Occipital lobe (tissue), 2 donors: ENCODE data around the gene GRIP2. TPM values are rescaled to one million over a fixed set of nuclear protein-coding genes. Genes with fewer than 3 reads are reported as not detected.

ENCODE experiments used
- DNase-seq: peaks from one replicate; lab custom pipeline; 2025; lab: John Stamatoyannopoulos, UW
- total RNA-seq: library from RNA; depleted of rRNA; stranded (reverse); fragments of >200 nt; gene quantifications from one replicate; pipeline ENCODE4 v1.2.3, GENCODE V29; 2014

The GRIP2 gene
- total RNA-seq, 1 donor from 2014 or later = 9.7 TPM

DNA sequence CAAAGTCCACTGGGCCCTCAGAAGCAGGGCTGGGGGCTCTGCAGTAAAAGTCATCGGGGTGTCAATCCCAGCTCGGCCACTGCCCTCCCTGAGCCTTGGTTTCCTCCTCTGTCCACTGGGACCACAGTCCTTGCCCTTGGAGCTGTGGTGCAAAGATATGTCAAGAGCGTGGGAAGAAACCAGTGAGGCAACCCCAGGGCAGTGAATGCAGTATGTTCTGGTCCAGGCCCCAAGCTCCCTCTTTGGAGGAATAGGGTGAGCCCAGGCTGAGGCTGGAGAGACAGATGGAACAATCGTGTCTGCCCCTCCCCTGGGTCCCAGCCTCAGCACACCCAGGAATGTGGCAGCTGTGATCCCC, 779 bp downstream of the GRIP2 start:
- no peak for DNase-seq

DNA sequence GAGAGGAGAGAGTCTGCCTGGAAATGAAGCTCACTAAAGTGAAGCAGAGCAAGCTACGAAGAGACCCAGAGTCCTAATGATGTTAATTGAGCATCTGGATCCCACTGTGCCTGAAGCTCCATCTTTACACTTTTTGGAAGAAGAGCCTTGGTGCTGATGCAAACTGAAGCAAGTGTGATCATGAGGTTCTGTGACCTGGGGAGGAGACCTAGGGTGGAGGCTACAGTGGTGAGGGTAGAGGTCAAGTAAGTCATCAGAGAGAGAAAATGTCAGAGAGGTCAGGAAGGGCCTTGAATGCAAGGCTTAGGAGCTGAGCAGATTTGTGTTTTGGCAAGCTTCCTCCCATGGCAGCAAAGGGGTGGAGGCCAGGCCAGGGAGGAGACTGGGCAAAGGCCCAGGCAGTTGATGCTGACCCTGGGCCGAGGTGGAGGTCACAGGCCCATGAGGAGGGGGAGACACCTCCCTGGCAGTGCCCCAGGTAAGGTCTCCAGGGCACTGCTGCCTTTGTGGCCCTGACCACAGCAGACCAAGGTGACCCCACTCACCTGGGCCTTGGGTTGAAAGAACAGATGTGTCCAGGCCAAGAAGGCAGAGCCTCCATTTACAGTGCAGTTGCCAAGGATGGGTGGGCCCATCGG, 1.6 kb downstream of the GRIP2 start:
- DNase-seq = no peak

DNA sequence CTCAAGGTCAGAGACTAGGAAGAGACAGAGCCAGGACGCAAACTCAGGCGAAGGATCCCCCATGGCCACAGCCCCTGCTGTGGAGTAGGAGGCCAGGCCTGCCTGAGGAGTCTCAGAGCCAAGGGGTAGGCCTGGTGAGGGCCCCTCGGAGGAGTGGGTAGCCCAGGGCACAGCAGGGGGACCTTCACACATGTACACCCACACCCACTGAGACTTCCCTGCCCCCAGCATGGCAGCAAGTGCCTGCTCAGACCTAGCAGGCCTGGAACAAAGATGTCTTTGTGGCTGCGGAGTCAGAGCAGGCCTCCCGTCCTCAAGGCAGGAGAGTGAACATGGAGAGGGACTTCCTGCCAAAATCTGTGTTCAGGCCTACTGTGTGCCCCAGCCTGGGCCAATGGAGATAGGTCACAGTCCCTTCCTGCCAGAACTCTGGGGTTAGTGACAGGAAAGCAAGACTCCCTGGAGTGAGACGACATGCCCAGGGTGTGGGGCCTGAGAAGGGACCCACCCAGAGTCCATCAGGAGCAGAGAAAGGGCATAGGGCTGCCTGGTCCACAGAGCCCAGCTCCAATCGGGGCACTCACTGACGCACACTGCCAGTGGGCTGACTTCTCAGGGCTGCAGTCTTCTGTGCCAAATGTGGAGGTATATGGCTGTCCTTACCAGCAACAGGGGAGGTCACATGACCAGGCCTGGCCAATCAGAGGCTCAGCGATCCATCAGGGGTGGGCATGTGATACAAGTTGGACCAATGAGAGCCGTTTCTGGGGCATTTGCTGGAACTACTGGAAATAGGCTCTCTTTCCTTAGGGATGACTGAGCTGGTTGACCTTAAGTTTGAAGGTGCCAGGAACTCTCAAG, 2.3 kb downstream of the GRIP2 start:
- no peak for DNase-seq

DNA sequence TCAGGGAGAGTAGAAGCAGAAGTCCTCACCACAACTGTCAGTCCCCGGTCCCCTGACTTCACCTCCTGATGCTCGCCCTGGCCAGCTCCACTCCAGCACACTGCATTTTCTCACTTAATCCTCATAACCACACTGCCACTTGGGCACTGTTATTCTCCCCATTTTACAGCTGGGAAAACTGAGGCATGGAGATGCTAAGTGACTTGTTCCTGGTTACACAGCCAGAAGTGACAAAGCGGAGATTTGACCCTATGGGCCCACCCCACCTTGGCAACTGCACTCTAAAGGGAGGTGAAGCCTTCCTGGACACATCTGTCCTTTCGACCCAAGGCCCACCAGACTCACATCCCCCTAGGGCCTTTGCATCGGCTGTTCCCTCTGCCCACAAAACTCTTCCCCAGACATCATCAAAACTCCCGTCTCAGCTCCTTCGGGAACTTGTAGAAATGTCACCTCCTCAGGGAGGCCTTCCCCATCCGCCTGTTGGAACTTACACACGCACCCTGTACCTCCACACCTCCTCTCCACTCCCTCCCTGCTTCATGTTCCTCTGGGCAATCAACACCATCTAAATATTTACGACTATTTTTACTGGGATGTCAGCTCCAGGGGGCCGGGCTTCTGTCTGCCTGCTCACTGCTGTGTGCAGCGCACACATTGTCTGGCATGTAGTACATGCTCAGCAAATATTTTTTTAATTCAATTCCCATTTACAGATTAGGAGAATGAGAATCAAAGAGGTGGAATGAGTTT, 3.1 kb downstream of the GRIP2 start:
- DNase-seq = no peak

DNA sequence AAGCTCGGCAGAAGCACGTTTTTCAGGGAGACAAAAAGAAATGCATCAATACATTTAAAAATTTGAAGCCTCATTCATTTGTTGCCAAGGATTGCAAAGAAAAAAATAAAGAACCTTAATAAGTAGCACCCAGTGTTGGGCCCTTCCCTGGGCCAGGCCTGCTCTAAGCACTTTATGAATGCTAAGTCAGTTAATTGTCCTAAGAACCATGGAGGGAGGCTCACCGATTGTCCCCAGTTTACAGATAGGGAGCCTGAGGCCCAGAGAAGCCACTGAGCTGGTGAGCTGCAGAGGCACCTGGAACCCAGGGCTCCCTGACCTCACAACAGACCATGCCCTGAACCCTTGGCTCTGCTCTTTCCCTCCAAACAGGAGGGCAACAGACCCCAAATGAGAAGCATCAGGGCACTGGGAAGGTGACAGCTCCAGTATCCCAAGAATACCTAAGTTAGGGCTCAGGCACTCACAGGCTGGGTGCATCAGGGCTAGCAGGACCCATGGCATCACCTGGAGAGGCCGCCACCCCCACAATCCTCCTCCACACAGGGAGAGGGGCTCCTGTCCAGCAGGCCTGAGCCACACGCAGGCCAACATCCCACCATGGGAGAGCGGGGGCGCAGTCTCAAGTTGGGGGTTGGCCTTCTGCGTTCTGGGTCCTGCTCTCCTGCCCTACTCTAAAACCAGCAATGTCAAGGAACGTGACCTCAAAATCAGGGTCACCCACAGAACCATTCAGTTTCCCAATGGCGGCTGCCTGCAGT, 3.9 kb downstream of the GRIP2 start:
- DNase-seq = no peak

DNA sequence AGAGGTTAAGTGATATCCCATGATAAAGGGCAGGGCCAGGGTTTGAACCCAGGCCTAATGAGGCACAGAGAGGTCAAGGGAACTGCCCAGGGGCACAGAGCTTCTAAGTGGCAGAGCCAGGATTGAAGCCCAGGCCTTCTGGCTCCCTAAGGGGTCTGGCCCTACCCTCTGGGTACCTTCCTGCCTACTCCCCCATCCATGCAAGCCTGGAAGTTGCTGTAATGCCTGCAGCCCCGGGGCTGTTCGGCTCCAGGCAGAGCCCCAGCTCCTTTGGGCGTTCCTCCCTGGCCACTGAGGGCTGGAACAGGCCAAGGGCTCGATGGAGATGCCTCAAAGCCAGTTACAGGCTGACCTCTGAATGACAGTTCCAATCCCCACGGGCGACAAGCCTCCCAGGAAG, 4.5 kb downstream of the GRIP2 start:
- no peak for DNase-seq

DNA sequence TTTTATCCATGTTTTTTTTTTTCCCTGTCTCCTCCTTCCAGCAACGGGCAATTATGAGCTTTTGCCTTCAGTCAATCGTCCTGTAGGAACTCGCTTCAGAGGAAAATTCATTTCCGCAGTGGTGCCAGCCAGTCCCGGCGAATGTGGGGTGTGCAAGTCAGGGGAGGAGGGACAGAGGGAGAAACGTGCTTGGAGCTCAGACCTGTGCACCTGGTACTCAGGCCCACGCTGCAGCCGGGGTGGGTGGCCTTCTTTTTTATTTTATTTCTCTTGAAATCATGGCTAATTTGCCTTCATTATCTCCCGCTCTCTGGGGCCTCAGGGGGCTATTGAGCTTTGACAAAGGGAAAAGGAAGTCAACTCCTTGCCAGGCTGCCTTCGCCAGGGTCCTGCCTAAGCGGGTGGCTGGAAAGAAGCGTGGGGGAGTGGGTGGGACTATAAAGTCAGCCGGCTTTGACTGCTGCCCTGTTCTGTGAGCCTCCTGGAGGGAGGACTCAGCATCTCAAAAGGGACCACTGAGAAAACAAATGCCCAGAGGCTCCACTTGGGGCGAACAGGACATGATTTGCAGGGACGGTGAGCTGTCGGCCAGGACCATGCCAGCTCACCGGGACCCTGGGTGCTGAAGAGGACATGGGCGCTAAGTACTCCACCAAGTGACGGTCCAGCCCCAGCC, 5.5 kb downstream of the GRIP2 start:
- DNase-seq = no peak

DNA sequence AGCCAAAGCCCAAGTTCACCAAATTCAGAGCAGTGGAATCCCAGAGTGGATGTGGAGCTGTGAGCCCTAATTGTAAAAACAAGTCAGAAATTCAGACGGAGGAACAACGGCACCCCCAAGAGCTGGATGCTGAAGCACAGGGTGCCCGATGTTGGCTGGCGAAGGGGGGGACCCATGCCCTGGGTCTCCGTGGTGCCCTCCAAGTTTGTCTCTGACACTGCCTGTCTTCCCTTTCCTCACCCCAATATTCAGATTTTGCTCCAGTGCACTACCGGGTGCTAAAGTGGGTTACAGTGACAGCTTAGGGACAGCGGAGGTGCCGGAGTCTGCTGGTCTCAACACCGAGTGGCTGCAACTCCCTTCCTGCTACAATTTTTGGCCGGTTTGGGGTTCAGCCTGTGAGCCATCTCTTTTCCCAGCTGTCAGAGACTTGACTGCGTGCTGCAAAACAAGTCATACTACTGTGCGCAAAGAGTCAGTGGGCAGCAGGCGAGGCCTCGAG, 6.6 kb downstream of the GRIP2 start:
- DNase-seq = no peak

DNA sequence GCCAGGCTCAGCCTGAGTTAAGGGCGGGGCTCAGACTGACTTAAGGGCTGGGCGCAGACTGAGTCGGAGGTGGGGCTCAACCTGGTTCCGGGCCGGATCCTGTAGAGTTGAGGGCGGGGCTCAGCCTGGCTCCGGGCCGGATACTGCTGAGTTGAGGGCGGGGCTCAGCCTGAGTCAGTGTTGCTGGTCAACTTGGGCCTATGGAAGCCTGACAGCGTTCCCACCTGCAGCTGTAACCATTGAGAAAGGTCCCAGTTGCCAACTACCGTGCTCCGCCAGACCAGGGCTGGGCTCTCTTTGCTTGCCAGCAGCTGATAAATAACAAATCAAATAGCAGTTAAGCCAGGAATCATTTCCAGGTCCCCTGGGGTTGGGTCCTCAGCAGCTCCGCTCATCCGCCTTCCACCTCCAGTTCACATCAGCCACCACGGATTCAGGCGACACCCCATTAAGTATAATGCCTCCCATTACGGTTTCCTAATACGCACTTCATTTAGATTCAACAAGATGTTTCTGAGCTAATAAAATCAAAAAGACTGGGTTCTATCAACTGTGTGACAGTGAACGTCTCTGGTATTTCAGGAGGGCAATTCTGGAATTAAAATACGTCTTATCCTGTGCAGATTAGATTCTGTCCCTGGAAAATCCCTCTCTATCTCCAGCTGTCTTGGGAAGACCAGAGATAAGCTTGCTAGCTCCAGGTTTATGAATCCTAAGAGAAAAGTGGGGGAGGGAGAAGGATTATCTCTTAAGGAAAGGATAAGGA, 7.3 kb downstream of the GRIP2 start:
- DNase-seq = no peak

DNA sequence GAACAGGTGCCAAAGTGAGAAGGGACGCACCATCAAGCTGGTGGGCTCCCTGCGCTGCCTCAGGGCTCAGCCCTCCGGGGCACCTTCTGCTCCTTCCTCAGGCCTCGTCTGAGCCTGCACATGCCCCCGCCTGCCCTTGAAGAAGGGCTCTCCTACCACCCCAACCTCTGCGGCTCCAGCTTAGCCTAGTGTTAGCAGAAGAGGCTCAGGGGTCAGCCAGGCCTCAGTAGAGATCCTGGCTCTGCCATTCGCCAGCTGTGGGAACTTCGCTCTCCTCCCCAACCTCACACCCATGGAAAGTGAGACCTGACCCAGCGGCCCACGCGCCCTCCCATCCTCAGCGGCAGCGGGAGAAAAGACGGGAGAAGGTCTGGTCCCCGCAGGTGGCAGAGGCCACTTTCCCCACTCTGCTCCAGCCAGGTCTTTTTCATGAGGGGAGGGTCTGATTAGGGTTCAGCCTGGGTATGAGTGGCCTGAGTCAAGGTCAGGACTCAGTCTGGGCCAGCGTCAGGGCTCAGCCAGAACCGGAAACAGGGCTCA, 8.2 kb downstream of the GRIP2 start:
- DNase-seq = no peak

DNA sequence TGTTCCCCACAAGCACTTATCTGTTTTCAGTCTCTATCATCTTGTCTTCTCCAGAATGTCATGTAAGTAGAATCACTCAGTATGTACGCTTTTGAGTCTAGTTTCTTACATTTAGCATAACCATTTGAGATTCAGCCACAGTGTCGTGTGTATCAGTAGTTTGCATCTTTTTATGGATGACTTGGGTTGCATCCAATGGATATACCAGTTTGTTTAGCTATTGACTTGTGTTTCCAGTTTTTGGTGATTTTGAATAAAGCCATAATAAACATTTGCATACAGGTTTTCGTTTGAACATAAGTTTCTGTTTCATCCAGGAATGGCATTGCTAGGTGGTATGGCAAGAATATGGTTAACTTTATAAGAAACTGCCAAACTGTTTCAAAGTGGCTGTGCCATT, 12.1 kb downstream of the GRIP2 start:
- no peak for DNase-seq

DNA sequence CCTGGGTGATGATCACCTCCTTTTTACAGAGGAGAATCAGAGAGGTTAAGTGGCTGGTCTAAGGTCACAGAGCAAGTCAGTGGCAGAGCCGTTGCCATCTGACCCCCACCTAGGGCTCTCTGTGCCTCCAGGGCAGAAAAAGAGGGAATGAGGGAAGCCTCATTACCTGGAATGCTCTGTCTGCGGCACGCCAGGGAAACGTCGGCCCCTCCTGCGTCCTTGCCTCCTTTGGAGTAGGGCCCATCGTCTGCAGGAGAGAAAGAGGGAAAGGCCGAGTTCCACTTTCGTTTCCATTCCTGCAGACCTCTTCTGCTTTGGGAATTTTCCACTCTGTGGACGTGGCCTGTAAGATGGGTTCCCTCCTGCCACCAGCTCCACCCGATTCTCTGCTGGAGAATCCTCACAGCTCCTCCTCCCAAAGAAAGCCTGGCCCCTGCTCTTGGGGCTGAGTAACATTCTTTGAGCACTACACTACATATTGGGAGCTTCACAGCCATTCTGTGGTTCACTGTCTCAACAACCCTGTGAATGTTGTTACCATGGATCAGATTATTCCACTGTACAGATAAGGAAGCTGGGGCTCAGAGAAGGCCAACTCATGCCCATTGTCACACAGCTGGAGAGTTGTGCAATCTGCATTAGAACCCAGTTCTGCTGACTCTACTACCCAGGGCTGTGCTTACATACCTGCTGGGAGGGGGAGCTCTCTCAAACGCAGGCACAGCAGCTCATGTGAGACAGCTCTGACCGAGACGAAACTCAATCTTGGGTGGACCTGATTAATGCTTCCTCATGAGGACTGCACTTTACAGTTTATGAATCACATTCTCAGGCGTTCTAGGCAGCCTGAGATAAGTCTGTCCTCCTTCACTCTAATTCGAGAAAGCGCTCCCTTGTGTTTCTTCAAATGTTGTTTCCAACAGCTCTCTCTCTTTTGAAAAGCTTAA, 14.2 kb downstream of the GRIP2 start:
- no peak for DNase-seq

DNA sequence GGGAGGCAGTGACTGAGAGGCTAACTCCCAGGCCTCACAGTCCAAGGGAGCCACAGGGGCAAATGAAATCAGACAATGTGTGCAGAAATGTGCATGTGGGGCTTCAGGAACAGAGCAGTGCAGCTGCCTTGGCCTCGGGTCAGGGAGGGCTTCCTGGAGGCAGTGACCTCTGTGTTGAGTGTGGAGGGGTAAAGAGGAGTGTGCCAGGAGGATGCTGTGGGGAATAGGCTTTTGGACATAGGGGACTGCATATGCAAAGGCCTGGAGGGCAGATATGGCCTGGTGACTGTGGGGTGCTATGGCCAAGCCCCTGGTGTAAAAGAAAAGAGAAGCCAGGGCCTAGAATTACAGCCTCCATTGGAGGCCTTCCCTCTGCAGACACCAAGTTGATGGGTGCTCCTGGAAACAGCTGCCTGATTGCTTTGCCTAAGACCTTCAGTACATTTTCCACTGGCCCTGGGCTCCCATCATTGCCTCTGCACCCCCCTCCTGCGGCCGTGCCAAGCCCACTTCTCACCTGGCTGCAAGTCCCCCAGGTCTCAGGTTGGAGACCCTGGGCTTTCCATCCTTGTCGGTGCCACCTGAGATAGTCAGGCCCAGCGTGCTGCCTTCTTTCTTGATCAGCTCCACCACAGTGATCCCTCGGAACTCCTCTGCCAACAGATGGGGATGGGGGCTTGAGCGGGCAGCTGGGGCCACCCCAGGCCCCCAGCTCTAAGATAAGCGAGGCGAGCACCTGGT, 15.1 kb downstream of the GRIP2 start:
- DNase-seq = no peak

DNA sequence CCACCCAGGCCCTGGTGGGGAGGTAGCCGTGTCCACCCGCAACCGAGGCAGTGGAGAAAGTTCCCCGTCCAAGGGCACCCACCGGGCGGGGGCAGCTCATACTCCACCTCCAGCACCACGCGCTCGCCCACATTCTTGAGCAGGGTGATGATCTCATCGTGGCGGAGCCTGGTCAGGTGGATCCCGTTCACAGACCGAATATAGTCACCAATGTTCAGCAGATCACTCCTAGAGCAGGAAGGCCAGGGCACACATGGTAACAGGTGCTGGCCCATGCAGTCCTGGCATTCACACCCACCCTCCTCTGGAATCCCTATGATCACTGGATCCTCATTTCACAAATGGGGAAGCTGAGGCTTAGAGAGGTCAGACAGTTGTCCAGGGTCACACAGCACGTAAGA, 15.8 kb downstream of the GRIP2 start:
- DNase-seq = no peak

DNA sequence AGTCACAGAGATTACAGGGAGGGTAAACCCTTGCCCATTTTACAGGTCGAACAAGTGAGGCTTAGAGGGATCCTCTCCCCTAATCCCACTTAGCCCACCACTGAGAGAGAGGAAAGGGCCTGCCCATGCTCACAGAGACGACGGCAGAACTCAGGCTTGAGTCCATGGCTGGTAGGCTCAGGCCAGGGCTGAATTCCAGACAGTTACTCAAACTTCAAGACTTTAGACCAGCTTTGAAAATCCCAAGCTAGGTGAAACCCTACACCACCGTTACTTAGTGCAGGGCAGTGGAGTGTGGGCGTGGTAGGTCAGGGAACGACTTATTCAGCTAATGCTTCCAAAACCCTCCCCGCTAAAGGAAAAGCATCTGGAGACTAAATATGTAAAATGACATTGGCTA, 16.4 kb downstream of the GRIP2 start:
- DNase-seq = no peak

DNA sequence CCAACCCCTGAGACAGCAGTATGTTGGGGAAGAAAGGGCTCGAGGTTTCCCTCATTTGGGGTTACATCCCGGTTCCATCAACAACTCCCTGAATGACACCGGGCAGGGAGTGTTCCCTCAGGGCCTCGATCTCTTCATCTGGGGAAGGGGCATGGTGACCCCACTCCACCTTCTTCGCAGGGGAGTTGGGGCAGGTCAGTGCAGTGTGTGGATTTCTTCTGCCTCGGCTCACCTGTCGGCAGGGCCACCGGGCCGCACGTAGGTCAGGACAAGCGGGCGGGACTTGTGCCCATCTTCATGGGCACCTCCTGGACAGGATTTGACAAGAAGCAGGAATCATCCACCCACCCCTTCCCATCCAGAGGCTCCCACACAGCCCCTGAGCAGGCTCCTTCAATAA, 17.4 kb downstream of the GRIP2 start:
- no peak for DNase-seq

DNA sequence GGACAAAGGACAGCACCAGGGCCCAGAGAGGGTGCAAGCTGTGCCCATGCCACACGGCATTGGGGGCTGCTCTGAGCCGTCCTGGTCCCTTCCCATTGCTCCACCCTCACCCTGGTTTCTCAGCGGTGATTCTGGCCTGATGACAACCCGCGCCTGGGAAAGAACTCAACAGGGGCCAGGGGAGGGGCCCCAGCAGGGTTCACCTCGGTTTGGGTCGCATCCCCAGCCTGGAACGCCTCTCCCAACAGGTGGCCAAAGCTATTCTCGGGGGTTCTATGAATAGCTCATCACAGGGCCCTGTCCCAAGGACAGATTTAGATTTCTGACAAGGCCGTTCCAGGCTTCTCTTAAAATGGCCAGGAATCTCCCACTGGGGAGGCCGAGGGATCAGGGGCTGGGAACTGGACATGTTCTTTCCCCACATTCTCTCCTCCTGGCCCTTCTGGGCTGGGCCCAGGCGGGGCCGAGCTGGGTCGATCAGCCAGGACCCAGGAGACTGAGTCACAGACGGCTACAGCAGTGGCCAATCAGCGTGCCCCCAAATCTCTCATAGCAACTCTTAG, 17.9 kb downstream of the GRIP2 start:
- DNase-seq = no peak

DNA sequence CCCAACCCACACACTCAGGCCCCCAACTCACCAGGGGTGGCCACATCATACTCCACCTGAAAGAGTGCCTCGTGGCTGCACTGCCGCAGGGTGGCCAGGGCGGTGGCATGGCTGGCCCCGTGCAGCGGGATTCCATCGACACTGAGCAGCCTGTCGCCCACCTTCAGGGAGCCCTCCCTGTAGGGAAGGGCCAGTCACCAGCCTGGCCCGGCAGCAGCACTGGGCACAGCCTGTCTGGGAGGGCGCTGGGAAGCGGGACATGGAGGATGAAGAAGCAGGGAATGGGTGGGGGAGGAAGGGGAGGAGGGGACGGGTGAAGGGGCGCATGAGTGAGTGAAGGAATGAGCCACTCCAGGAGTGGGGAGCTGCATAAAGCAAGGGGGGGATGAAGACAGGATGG, 18.5 kb downstream of the GRIP2 start:
- no peak for DNase-seq
